HepG2 (cell line): ENCODE measurements around the gene ZNF593OS. TPM values are rescaled to one million over a fixed set of nuclear protein-coding genes. Genes with fewer than 3 reads are reported as not detected.
A peak's percentile ranks its signal among the peaks of the same experiment; 100 is the strongest.

Experiments
- AHDC1 ChIP-seq: sonication (generic); formaldehyde crosslinking; IDR thresholded peaks from 2 replicates; pipeline ENCODE4 v1.5.1; 2020; ENCODE audit warnings: mild to moderate bottlenecking, missing genetic modification reagents, borderline replicate concordance
- DMAP1 ChIP-seq: IDR thresholded peaks from 2 replicates; pipeline ENCODE4 v1.6.1; 2016
- EEA1 ChIP-seq: sonication (generic); formaldehyde crosslinking; IDR thresholded peaks from 2 replicates; pipeline ENCODE4 v1.5.1; 2020; ENCODE audit warnings: mild to moderate bottlenecking, missing genetic modification reagents, borderline replicate concordance
- MAX ChIP-seq: IDR thresholded peaks from 2 replicates; pipeline ENCODE4 v1.6.1; 2012; ENCODE audit warnings: inconsistent platforms
- MXD3 ChIP-seq: IDR thresholded peaks from 2 replicates; pipeline ENCODE4 v1.6.1; 2016; ENCODE audit warnings: mild to moderate bottlenecking, missing biosample characterization, missing genetic modification reagents
- POGZ ChIP-seq: sonication (generic); formaldehyde crosslinking; IDR thresholded peaks from 2 replicates; pipeline ENCODE4 v1.4.0; 2020; ENCODE audit warnings: mild to moderate bottlenecking, missing genetic modification reagents
- PRMT3 ChIP-seq: sonication (generic); formaldehyde crosslinking; IDR thresholded peaks from 2 replicates; pipeline ENCODE4 v1.8.1; 2022; ENCODE audit warnings: low read depth, mild to moderate bottlenecking, moderate library complexity, missing genetic modification reagents, borderline replicate concordance
- SALL1 ChIP-seq: sonication (generic); formaldehyde crosslinking; IDR thresholded peaks from 2 replicates; pipeline ENCODE4 v1.8.0; 2022; ENCODE audit warnings: mild to moderate bottlenecking, missing genetic modification reagents
- SRY ChIP-seq: sonication (generic); formaldehyde crosslinking; IDR thresholded peaks from 2 replicates; pipeline ENCODE4 v1.8.0; 2022; ENCODE audit warnings: mild to moderate bottlenecking, missing genetic modification reagents
- UBTF ChIP-seq: sonication (generic); formaldehyde crosslinking; IDR thresholded peaks from 2 replicates; pipeline ENCODE4 v1.4.0; 2020; ENCODE audit warnings: mild to moderate bottlenecking, missing genetic modification reagents
- ZNF430 ChIP-seq: sonication (generic); formaldehyde crosslinking; IDR thresholded peaks from 2 replicates; pipeline ENCODE4 v1.9.0; 2021; ENCODE audit warnings: mild to moderate bottlenecking, missing genetic modification reagents
- ZNF501 ChIP-seq: sonication (generic); formaldehyde crosslinking; IDR thresholded peaks from 2 replicates; pipeline ENCODE4 v1.5.1; 2020; ENCODE audit warnings: mild to moderate bottlenecking, moderate library complexity, missing genetic modification reagents
- ZNF530 ChIP-seq: sonication (generic); formaldehyde crosslinking; IDR thresholded peaks from 2 replicates; pipeline ENCODE4 v1.5.0; 2020; ENCODE audit warnings: low read depth, mild to moderate bottlenecking, missing genetic modification reagents
- ZNF605 ChIP-seq: sonication (generic); formaldehyde crosslinking; IDR thresholded peaks from 2 replicates; pipeline ENCODE4 v1.8.0; 2022; ENCODE audit warnings: mild to moderate bottlenecking, missing genetic modification reagents
- ZNF687 ChIP-seq: sonication (generic); formaldehyde crosslinking; IDR thresholded peaks from 2 replicates; pipeline ENCODE4 v1.5.1; 2020; ENCODE audit warnings: mild to moderate bottlenecking, missing genetic modification reagents, moderate library complexity
- ZNF841 ChIP-seq: sonication (generic); formaldehyde crosslinking; IDR thresholded peaks from 2 replicates; pipeline ENCODE4 v1.8.1; 2023; ENCODE audit warnings: missing genetic modification reagents, borderline replicate concordance
- polyA plus RNA-seq, 8 experiments: library from polyadenylated mRNA; depleted of rRNA in 3 of 8; stranded (reverse) in 7 of 8; unstranded in 1 of 8; fragments of >200 nt; fragmentation: Illumina TruSeq in 4 of 8; extraction: Trizol in 4 of 8; gene quantifications; 2 replicates each; pipeline versions ENCODE4 v1.2.1 to v1.2.3, GENCODE V29; 2011 to 2016; ENCODE audit warnings: low read depth in 4 of 8, missing spikeins in 1 of 8, mixed read lengths in 1 of 8; ENCODE audit not compliant: insufficient read depth in 1 of 8
- total RNA-seq, 5 experiments: library from RNA; depleted of rRNA; stranded (reverse); fragments of >200 nt; fragmentation: Illumina TruSeq; extraction: Trizol; gene quantifications; 2 replicates each; pipeline ENCODE4 v1.2.3, GENCODE V29; 2016; ENCODE audit warnings: low read depth in 1 of 5

Gene ZNF593OS
- total and polyA plus RNA-seq, 2 of the 13 experiments (the other 11 are each of a cell fraction or from before 2014, with no cell fraction given): not detected

- TF ChIP-seq UBTF (CRISPR knock-in tag) (peak; percentile 88), SRY (CRISPR knock-in tag) (no peak), ZNF605 (CRISPR knock-in tag) (peak; percentile 56; the same call in 1 of the 2 replicates), ZNF430 (CRISPR knock-in tag) (0 out of 2 replicates have a peak, but pooled peaks have one; percentile 48), MAX (peak; percentile 90), PRMT3 (CRISPR knock-in tag) (no peak), ZNF530 (CRISPR knock-in tag) (no peak), ZNF841 (0 out of 2 replicates have a peak, but pooled peaks have one; percentile 35), ZNF687 (peak; percentile 88), EEA1 (CRISPR knock-in tag) (no peak), SALL1 (CRISPR knock-in tag) (peak; percentile 65), DMAP1 (CRISPR knock-in tag) (no peak), POGZ (CRISPR knock-in tag) (no peak), ZNF501 (CRISPR knock-in tag) (no peak), MXD3 (CRISPR knock-in tag) (peak; percentile 46; the same call in 1 of the 2 replicates), AHDC1 (CRISPR knock-in tag) (no peak)
These were observed 10.0 kb downstream of the ZNF593OS start (continued) for GRCh38 chr1:26161415-26162219.
